Measurements from ENCODE around the gene SMYD3. TPM values are rescaled to one million over a fixed set of nuclear protein-coding genes. Genes with fewer than 3 reads are reported as not detected.

The SMYD3 gene
- total RNA-seq, 1 donor from 2014 or later, result 29.2 TPM

DNA sequence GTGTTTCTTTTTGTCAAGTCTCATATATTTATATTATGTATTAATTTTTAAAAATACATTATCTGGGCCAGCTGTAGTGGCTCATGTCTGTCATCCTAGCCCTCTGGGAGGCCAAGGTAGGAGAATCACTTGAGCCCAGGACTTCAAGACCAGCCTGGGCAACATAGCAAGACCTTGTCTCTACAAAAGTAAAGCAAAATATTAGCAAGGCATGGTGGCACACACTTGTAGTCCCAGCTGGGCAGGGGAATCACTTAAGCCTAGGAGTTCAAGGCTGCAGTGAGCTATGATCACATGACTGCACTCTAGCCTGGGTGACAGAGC, 189.1 kb downstream of the SMYD3 start:
- no peaks in the 10 kb centered on the region for H3K27me3 ChIP-seq (ENCODE audit: control insufficient read depth, insufficient read depth, low read length)
- TF ChIP-seq CTCF (IDR thresholded peaks at IDR 0.05; ENCODE audit: insufficient read depth, low read length, poor library complexity, severe bottlenecking), result no peak
- DNase-seq (ENCODE audit: low read depth), result no peak
- no peak overlapping the region for H3K4me3 ChIP-seq (ENCODE audit: low read depth, low read length)
- no peaks in the 10 kb centered on the region for H3K36me3 ChIP-seq (ENCODE audit: control insufficient read depth, insufficient read depth, low read length)

DNA sequence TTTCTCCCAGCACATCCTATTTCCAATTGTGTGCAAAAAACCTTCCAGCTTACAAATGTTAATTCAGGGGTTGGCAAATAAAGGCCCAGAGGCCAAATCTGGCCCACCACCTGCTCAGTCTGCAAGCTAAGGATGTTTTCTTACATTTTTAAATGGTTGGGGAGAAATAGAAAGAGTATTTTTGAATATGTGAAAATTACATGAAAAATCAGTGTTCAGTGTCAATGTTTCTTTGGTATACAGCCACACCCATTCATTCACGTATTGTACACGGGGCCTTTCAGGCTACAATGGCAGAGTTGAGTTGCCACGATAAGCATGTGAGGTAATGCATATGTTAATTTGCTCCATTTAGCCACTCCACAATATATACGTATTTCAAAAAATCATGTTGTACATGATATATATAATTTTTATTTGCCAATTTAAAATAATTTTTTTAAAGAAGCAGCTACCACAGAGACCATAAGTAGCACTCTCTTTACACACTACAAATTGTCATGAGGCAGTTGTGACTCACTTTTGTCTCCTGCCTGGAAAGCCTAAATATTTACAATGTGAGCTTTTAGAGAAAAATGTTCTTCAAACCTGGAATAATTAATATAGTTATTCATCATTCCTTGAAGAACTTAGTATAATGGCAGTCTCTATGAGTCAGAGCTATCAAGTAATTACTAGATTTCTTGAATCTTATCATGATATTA, 189.6 kb downstream of the SMYD3 start:
- no peak for TF ChIP-seq CTCF (IDR thresholded peaks at IDR 0.05; ENCODE audit: insufficient read depth, low read length, poor library complexity, severe bottlenecking)
- no peaks in the 10 kb centered on the region for H3K36me3 ChIP-seq (ENCODE audit: control insufficient read depth, insufficient read depth, low read length)
- DNase-seq (ENCODE audit: low read depth), result no peak
- H3K27me3 ChIP-seq (ENCODE audit: control insufficient read depth, insufficient read depth, low read length), result no peaks in the 10 kb centered on the region
- H3K4me3 ChIP-seq (ENCODE audit: low read depth, low read length), result no peak overlapping the region

GRCh38 chr1:246311461-246311860, 195.6 kb downstream of the SMYD3 start:
- TF ChIP-seq CTCF (IDR thresholded peaks at IDR 0.05; ENCODE audit: insufficient read depth, low read length, poor library complexity, severe bottlenecking), result no peak
- no peaks in the 10 kb centered on the region for H3K36me3 ChIP-seq (ENCODE audit: control insufficient read depth, insufficient read depth, low read length)
- no peaks in the 10 kb centered on the region for H3K27me3 ChIP-seq (ENCODE audit: control insufficient read depth, insufficient read depth, low read length)
- no peak for DNase-seq (ENCODE audit: low read depth)
- no peak overlapping the region for H3K4me3 ChIP-seq (ENCODE audit: low read depth, low read length)

DNA sequence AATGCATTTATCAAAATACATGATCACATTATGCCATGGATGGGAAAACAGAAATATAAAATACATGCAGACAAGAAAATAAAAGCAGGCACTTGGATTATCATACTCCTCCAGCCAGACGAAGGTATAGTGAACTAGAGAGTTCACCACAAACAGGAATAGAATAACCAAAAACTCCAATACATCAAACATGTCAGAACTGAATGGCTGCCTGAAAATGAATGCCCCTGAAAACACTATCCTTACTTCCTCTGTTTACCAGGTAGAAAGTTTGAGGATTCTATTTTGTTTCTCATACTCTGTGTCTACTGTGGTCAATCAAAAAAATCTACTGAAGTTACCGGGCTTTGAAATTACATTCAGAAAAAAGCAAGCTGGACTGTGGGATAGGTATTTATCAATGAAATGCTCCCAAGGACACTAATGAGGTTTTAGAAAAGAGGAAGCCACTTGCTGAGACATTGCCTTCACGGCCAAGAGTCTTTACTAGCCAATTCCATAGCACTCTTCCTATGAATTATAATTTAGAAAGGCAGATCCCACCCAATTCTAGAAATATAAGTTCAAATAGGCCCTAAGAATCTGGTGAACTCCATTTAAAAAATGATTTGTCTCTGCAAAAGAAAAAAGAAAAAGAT, 197.7 kb downstream of the SMYD3 start:
- H3K4me3 ChIP-seq (ENCODE audit: low read depth, low read length), result no peak overlapping the region
- DNase-seq (ENCODE audit: low read depth), result no peak
- H3K27me3 ChIP-seq (ENCODE audit: control insufficient read depth, insufficient read depth, low read length), result no peaks in the 10 kb centered on the region
- no peak for TF ChIP-seq CTCF (IDR thresholded peaks at IDR 0.05; ENCODE audit: insufficient read depth, low read length, poor library complexity, severe bottlenecking)
- H3K36me3 ChIP-seq (ENCODE audit: control insufficient read depth, insufficient read depth, low read length), result no peaks in the 10 kb centered on the region

- no peak for DNase-seq (ENCODE audit: low read depth)
- Histone ChIP-seq H3K36me3 (ENCODE audit: control insufficient read depth, insufficient read depth, low read length) (no peaks in the 10 kb centered on the region), H3K4me3 (ENCODE audit: low read depth, low read length) (no peak overlapping the region), H3K27me3 (ENCODE audit: control insufficient read depth, insufficient read depth, low read length) (no peaks in the 10 kb centered on the region)
- no peak for TF ChIP-seq CTCF (IDR thresholded peaks at IDR 0.05; ENCODE audit: insufficient read depth, low read length, poor library complexity, severe bottlenecking)
Observed at GRCh38 chr1:246308533-246309075, 198.5 kb downstream of the SMYD3 start.

Data from kidney epithelial cell (primary cell).